Measurements from ENCODE around the gene RNU6-1.

Gene RNU6-1

GRCh38 chr15:67839929-67840748, at the start of gene RNU6-1:
Gene RNU6-1, minus strand, starts transcription at chr15:67840045.
- peak; percentile 96 for DNase-seq (ENCODE audit: low spot score)

- no peak for DNase-seq (ENCODE audit: low spot score)
Observed at GRCh38 chr15:67887776-67888175, 47.9 kb upstream of the RNU6-1 start.

GRCh38 chr15:67885861-67886260, 46.0 kb upstream of the RNU6-1 start:
- DNase-seq (ENCODE audit: low spot score): no peak

- no peak for DNase-seq (ENCODE audit: low spot score)
Observed at GRCh38 chr15:67885175-67885523, 45.3 kb upstream of the RNU6-1 start.

- DNase-seq (ENCODE audit: low spot score): peak; percentile 11
Observed at GRCh38 chr15:67884514-67885174, 44.8 kb upstream of the RNU6-1 start.

GRCh38 chr15:67884009-67884408, 44.2 kb upstream of the RNU6-1 start:
- no peak for DNase-seq (ENCODE audit: low spot score)

- no peak for DNase-seq (ENCODE audit: low spot score)
Observed at GRCh38 chr15:67883234-67883773, 43.5 kb upstream of the RNU6-1 start.

GRCh38 chr15:67882487-67883233, 42.8 kb upstream of the RNU6-1 start:
- no peak for DNase-seq (ENCODE audit: low spot score)

- no peak for DNase-seq (ENCODE audit: low spot score)
Observed at GRCh38 chr15:67880651-67881182, 40.9 kb upstream of the RNU6-1 start.

- no peak for DNase-seq (ENCODE audit: low spot score)
Observed at GRCh38 chr15:67879440-67880129, 39.7 kb upstream of the RNU6-1 start.

GRCh38 chr15:67878712-67879206, 38.9 kb upstream of the RNU6-1 start:
- DNase-seq (ENCODE audit: low spot score): no peak

GRCh38 chr15:67873777-67874176, 33.9 kb upstream of the RNU6-1 start:
- DNase-seq (ENCODE audit: low spot score): no peak

- DNase-seq (ENCODE audit: low spot score): no peak
Observed at GRCh38 chr15:67870868-67871408, 31.1 kb upstream of the RNU6-1 start.

- DNase-seq (ENCODE audit: low spot score): no peak
Observed at GRCh38 chr15:67869701-67870100, 29.9 kb upstream of the RNU6-1 start.

- no peak for DNase-seq (ENCODE audit: low spot score)
Observed at GRCh38 chr15:67865766-67866165, 25.9 kb upstream of the RNU6-1 start.

- no peak for DNase-seq (ENCODE audit: low spot score)
Observed at GRCh38 chr15:67865331-67865730, 25.5 kb upstream of the RNU6-1 start.

GRCh38 chr15:67863442-67863987, 23.7 kb upstream of the RNU6-1 start:
- peak; percentile 62 for DNase-seq (ENCODE audit: low spot score)

- no peak for DNase-seq (ENCODE audit: low spot score)
Observed at GRCh38 chr15:67862750-67863441, 23.1 kb upstream of the RNU6-1 start.

GRCh38 chr15:67861983-67862382, 22.1 kb upstream of the RNU6-1 start:
- no peak for DNase-seq (ENCODE audit: low spot score)

- DNase-seq (ENCODE audit: low spot score): no peak
Observed at GRCh38 chr15:67859331-67859946, 19.6 kb upstream of the RNU6-1 start.
